KOPT-K1 (cell line): ENCODE results near the gene TJP1.
"Not testable (repeated sequence)": the region's sequence is repeated elsewhere in the genome, so short reads cannot be mapped to it uniquely, and the experiment has no call there.

ENCODE experiments used
- H3K27ac ChIP-seq: fragments of 200-600 bp; sonication (generic); 2 replicates; pipeline ENCODE4 v1.5.1; 2016; ENCODE audit warnings: antibody characterized with exemption, mild to moderate bottlenecking, low read depth, low read length; ENCODE audit not compliant: poor library complexity, severe bottlenecking
- H3K36me3 ChIP-seq: fragments of 200-600 bp; sonication (generic); 2 replicates; pipeline ENCODE4 v1.5.1; 2017; ENCODE audit warnings: antibody characterized with exemption, mild to moderate bottlenecking, low read length, moderate library complexity; ENCODE audit not compliant: insufficient read depth
- H3K9me3 ChIP-seq: fragments of 200-600 bp; sonication (generic); 2 replicates; pipeline ENCODE4 v1.5.1; 2017; ENCODE audit warnings: antibody characterized with exemption, low read length, mild to moderate bottlenecking; ENCODE audit not compliant: insufficient read depth, poor library complexity, severe bottlenecking

Gene TJP1

GRCh38 chr15:29670998-29671981 is 151.0 kb downstream of the TJP1 start:
- Histone ChIP-seq H3K36me3 (no peaks in the 10 kb centered on the region), H3K9me3 (no peaks in the 10 kb centered on the region), H3K27ac (no peak overlapping the region)

DNA sequence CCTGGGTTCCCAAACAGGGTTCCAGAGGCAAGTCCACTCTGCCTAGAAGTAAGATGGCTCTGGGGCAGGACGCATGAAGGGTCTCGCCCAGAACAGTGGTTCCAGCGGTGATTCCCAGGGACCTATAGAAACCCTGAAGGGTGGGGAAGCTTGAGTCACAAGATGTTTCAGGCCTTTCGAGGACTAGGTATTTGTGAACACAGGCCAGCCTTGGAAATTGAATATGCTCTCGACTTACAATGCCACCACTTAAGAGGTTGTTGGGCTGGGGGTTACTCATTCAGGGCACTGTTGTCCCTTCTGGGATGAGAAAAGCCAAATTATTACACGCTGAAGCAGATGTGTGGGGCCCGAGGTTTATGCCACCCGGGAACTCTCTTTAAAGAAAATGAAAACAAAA is 152.0 kb downstream of the TJP1 start:
- Histone ChIP-seq H3K36me3 (no peaks in the 10 kb centered on the region), H3K27ac (no peak overlapping the region), H3K9me3 (no peaks in the 10 kb centered on the region)

DNA sequence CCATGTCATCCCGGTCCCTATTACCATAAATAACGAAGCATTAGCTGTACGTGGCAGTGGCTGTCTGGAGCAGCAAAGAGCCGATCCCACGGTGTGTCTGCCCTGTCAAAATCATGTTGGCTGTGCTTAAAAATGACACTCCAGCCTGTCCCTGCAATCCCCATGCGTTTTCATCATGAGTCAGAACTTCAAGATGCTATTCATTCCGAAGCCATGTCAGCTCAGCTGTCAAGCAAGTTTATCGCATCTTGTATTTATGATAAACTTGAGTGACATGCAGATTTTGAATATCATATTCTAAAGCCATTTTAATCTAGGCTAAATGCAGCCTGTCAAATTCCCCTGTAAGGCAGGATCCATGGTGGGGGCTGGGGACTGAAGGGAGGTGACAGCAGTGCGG is 152.4 kb downstream of the TJP1 start:
- no peaks in the 10 kb centered on the region for H3K36me3 ChIP-seq
- no peak overlapping the region for H3K27ac ChIP-seq
- H3K9me3 ChIP-seq = no peaks in the 10 kb centered on the region

DNA sequence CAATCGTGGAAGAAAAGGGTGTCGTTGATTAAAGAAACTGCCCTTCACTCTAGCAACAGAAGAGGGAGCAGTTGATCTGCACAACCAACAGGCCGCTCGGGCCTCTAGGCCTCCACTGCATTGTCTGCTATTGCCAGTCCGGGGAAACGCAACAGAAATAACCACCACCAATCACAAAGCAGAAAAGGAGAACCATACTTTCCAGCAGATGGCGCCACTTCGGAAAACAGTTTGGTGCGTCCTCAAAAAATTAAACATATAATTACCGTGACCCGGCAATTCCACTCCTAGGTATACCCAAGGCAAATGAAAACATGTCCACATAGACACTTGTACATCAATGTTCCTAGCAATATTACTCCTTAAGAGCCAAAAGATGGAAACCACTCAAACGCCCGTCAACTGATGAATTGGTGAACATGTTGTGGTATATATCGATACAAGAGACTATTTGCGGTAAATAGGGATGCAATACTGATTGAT is 154.1 kb downstream of the TJP1 start:
- no peaks in the 10 kb centered on the region for H3K36me3 ChIP-seq
- H3K9me3 ChIP-seq = no peaks in the 10 kb centered on the region
- H3K27ac ChIP-seq = no peak overlapping the region

GRCh38 chr15:29666241-29666640 is 156.0 kb downstream of the TJP1 start:
- Histone ChIP-seq H3K9me3 (no peaks in the 10 kb centered on the region), H3K36me3 (no peaks in the 10 kb centered on the region), H3K27ac (no peak overlapping the region)

- Histone ChIP-seq H3K9me3 (no peaks in the 10 kb centered on the region), H3K36me3 (no peaks in the 10 kb centered on the region), H3K27ac (no peak overlapping the region)
These were observed 156.7 kb downstream of the TJP1 start for GRCh38 chr15:29665444-29666003.

DNA sequence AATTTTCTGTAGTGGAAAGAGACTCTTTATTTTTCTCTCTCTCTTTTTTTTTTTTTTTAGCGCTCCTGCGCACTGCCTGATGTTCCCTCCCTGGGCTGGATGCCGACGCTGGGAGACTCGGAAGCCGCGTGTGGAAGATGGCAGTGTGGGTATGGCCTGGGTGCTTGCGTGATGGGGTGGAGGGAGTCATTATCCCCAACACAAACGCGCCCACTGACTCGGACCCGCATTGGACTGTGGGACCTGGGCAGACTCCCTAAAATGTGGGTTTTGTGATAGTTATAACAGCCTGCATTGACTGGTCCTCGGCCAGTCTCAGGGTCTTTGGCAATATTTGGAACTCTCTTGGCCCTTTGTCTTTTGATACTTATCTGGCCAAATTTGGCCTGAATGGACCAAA is 157.9 kb downstream of the TJP1 start:
- H3K36me3 ChIP-seq = no peaks in the 10 kb centered on the region
- H3K9me3 ChIP-seq = no peaks in the 10 kb centered on the region
- H3K27ac ChIP-seq = no peak overlapping the region

DNA sequence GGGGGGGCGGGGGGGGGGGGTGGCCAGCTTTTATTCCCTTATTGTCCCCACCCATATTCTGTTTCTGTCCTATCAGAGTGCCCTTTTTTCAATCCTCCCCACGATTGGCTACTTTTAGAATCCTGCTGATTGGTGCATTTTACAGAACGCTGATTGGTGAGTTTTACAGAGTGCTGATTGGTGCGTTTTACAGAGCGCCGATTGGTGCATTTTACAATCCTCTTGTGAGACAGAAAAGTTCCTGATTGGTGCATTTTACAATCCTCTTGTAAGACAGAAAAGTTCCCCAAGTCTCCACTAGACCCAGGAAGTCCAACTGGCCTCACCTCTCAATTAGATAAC is 164.8 kb downstream of the TJP1 start:
- not testable (repeated sequence) for H3K9me3 ChIP-seq, H3K27ac ChIP-seq

DNA sequence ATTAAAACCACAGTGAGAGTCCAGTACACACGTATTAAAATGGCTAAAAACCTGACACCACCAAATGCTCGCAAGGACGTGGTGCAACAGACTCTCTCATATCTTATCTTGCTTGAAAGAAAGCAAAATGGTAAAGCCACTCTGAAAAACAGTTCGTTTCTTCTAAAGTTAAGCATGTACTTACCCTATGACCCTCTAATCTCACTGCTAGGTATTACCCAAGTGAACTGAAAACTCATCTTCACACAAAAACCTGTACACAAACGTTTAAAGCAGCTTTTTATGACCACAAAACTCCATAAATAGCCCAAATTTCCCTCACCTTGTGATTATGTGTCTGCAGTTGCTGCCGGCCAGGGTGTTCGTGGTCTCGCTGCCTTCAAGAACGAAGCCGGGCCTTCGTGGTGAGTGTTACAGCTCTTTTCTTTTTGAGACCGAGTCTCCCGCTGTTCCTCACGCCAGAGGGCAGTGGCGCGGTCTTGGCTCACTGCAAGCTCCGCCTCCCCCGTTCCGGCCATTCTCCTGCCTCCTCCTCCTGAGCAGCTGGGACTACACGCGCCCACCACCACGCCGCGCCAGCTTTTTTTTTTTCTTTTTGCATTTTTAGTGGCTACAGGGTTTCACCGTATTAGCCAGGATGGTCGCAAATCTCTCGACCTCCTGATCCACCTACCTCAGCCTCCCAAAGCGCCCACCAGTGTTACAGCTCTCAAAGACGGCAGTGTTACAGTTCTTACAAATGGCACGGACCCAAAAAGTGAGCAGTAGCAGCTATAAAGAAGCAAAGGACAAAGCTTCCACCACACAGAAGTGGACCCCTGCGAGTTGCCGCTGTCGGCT is 165.4 kb downstream of the TJP1 start:
- peaks cover 9% of the 10 kb centered on the region for H3K9me3 ChIP-seq
- H3K27ac ChIP-seq = no peak overlapping the region
- H3K36me3 ChIP-seq = no peaks in the 10 kb centered on the region

More for the DNA sequence above, 164.8 kb downstream of the TJP1 start:
- not testable (repeated sequence) for H3K36me3 ChIP-seq

GRCh38 chr15:29652595-29652994 is 169.7 kb downstream of the TJP1 start:
- no peaks in the 10 kb centered on the region for H3K36me3 ChIP-seq
- no peak overlapping the region for H3K27ac ChIP-seq
- H3K9me3 ChIP-seq = peaks cover 18% of the 10 kb centered on the region

GRCh38 chr15:29651476-29652233 is 170.6 kb downstream of the TJP1 start:
- Histone ChIP-seq H3K36me3 (no peaks in the 10 kb centered on the region), H3K9me3 (peaks cover 18% of the 10 kb centered on the region), H3K27ac (no peak overlapping the region)
